Endothelial cell of umbilical vein (primary cell): Measurements from ENCODE around the gene HDAC11. TPM values are rescaled to one million over a fixed set of nuclear protein-coding genes. Genes with fewer than 3 reads are reported as not detected.

Experiments used
- BruUV-seq: library from RNA; stranded (reverse); fragments of 400-500 nt; replicated peaks from 2 replicates; lab custom pipeline; 2021; lab: Mats Ljungman, UMichigan
- CTCF ChIA-PET: fragments of 300-600, 350-600 bp; sonication (Branson Sonifier 250); formaldehyde crosslinking; loops from one replicate; lab custom pipeline; 2021; ENCODE audit warnings: antibody characterized with exemption, inconsistent platforms; lab: Charles Lee
- POLR2A ChIA-PET: fragments of 300-600, 350-600 bp; sonication (Branson Sonifier 250); formaldehyde crosslinking; loops from one replicate; lab custom pipeline; 2021; ENCODE audit warnings: antibody characterized with exemption, inconsistent platforms; lab: Charles Lee
- DNase-seq: peaks from one replicate; pipeline ENCODE4 v3.0.0-alpha.2; 2011; ENCODE audit warnings: low read depth, low spot score
- FAIRE-seq: peaks from 2 replicates; lab custom pipeline; 2011; peaks lifted over from hg19 to GRCh38; lab: Jason Lieb, UNC
- H2AFZ ChIP-seq: 2 replicates; pipeline ENCODE4 v1.6.0; 2012; ENCODE audit warnings: low read depth, low read length, control low read depth, inconsistent platforms
- H3K27ac ChIP-seq: 2 replicates; pipeline ENCODE4 v1.5.1; 2011; ENCODE audit warnings: low read depth, mild to moderate bottlenecking, control low read depth, low read length, moderate library complexity; ENCODE audit not compliant: insufficient read depth
- H3K27me3 ChIP-seq, 2 experiments: 2 replicates each; pipeline versions ENCODE4 v1.6.0 to v1.6.1; 2011; ENCODE audit warnings: low read length in 2 of 2, mixed read lengths in 1 of 2; ENCODE audit not compliant: control insufficient read depth in 2 of 2, insufficient read depth in 2 of 2
- H3K36me3 ChIP-seq, 2 experiments: 2 replicates in 1 of 2; 3 replicates in 1 of 2; pipeline ENCODE4 v1.5.1; 2011; ENCODE audit warnings: low read length in 2 of 2, mild to moderate bottlenecking in 1 of 2, moderate library complexity in 1 of 2; ENCODE audit not compliant: control insufficient read depth in 2 of 2, insufficient read depth in 2 of 2; ENCODE audit errors: extremely low read depth in 1 of 2
- H3K4me1 ChIP-seq: 3 replicates; pipeline ENCODE4 v1.5.1; 2011; ENCODE audit warnings: mild to moderate bottlenecking, low read length; ENCODE audit not compliant: control insufficient read depth, insufficient read depth; ENCODE audit errors: extremely low read depth
- H3K4me2 ChIP-seq: 2 replicates; pipeline ENCODE4 v1.6.1; 2011; ENCODE audit warnings: low read length, control low read depth, mixed read lengths; ENCODE audit not compliant: insufficient read depth
- H3K4me3 ChIP-seq, 3 experiments: fragments of 200-600 bp in 1 of 3; sonication (generic), shearing (Covaris generic) in 1 of 3; replicated peaks in 1 of 3; 2 replicates each; pipeline ENCODE4 v1.5.1; 2011 to 2016; ENCODE audit warnings: control low read depth in 3 of 3, low read length in 3 of 3, mild to moderate bottlenecking in 2 of 3, inconsistent platforms in 1 of 3, low read depth in 1 of 3, moderate library complexity in 1 of 3; ENCODE audit not compliant: insufficient read depth in 1 of 3
- H3K79me2 ChIP-seq: 2 replicates; pipeline ENCODE4 v1.6.0; 2012; ENCODE audit warnings: low read length, inconsistent platforms; ENCODE audit not compliant: control insufficient read depth, insufficient read depth
- H3K9ac ChIP-seq: replicated peaks from 2 replicates; pipeline ENCODE3; 2011; ENCODE audit warnings: low read length, control low read depth; ENCODE audit not compliant: insufficient read depth; ENCODE audit errors: extremely low read depth
- H3K9me1 ChIP-seq: replicated peaks from 3 replicates; pipeline ENCODE4 v1.6.0; 2011; ENCODE audit warnings: mild to moderate bottlenecking, low read length; ENCODE audit not compliant: control insufficient read depth, insufficient read depth; ENCODE audit errors: extremely low read depth
- H3K9me3 ChIP-seq: replicated peaks from 2 replicates; pipeline ENCODE4 v1.5.1; 2012; ENCODE audit warnings: low read length, inconsistent platforms; ENCODE audit not compliant: control insufficient read depth, insufficient read depth
- H4K20me1 ChIP-seq: replicated peaks from 2 replicates; pipeline ENCODE3; 2011; ENCODE audit warnings: mild to moderate bottlenecking, low read length; ENCODE audit not compliant: control insufficient read depth, insufficient read depth; ENCODE audit errors: extremely low read depth
- CTCF ChIP-seq, 2 donors: IDR thresholded peaks; 1 replicate in 1 of 2; 2 replicates in 1 of 2; pipeline ENCODE4 v1.5.1; 2011; ENCODE audit warnings: low read length in 2 of 2, mild to moderate bottlenecking in 2 of 2, moderate library complexity in 2 of 2, control low read depth in 1 of 2, inconsistent platforms in 1 of 2, low read depth in 1 of 2; ENCODE audit not compliant: insufficient read depth in 1 of 2; ENCODE audit errors: extremely low read depth in 1 of 2
- EZH2 ChIP-seq: IDR thresholded peaks from 2 replicates; pipeline ENCODE4 v1.6.1; 2012; ENCODE audit warnings: borderline replicate concordance, low read depth, mild to moderate bottlenecking, moderate library complexity, low read length, inconsistent platforms; ENCODE audit not compliant: severe bottlenecking
- FOS ChIP-seq: IDR thresholded peaks from 2 replicates; pipeline ENCODE4 v1.6.1; 2011; ENCODE audit warnings: mild to moderate bottlenecking, low read length, moderate library complexity, borderline replicate concordance; ENCODE audit not compliant: insufficient read depth
- GATA2 ChIP-seq: IDR thresholded peaks from 2 replicates; pipeline ENCODE4 v1.7.0; 2011; ENCODE audit warnings: low read depth, mild to moderate bottlenecking, moderate library complexity, mixed read lengths, low read length; ENCODE audit not compliant: insufficient read length, insufficient read depth
- JUN ChIP-seq: IDR thresholded peaks from 2 replicates; pipeline ENCODE4 v1.6.1; 2011; ENCODE audit warnings: borderline replicate concordance, low read depth; ENCODE audit not compliant: insufficient read length, insufficient read depth
- MAX ChIP-seq: IDR thresholded peaks from 2 replicates; pipeline ENCODE4 v1.6.1; 2011; ENCODE audit not compliant: insufficient read depth, insufficient read length
- MYC ChIP-seq: IDR thresholded peaks from one replicate; pipeline ENCODE4 v1.6.1; 2011; ENCODE audit warnings: mild to moderate bottlenecking, low read depth, low read length
- POLR2A ChIP-seq: IDR thresholded peaks from 2 replicates; pipeline ENCODE4 v1.6.1; 2012; ENCODE audit warnings: low read depth, mild to moderate bottlenecking, control low read depth, low read length
- POLR2AphosphoS5 ChIP-seq: IDR thresholded peaks from 2 replicates; pipeline ENCODE4 v1.6.1; 2012; ENCODE audit warnings: low read depth, mild to moderate bottlenecking, control low read depth, low read length, moderate library complexity; ENCODE audit not compliant: insufficient read depth
- dilution Hi-C: fragments of 300-500 bp; cut with MboI; formaldehyde crosslinking; loops from one replicate; pipeline ENCODE4 v1.15.0; 2019; ENCODE audit warnings: low sequenced_read_pairs; ENCODE audit not compliant: extremely low pct_ligation_motif_present
- intact Hi-C: fragments of 100-400 bp; cut with micrococcal nuclease; formaldehyde crosslinking; loops from one replicate; pipeline ENCODE4 v1.10.0; 2022
- polyA plus RNA-seq, 4 experiments: library from polyadenylated mRNA; depleted of rRNA in 3 of 4; stranded (reverse) in 3 of 4; unstranded in 1 of 4; fragments of >200 nt; gene quantifications; 2 replicates each; pipeline versions ENCODE4 v1.2.1 to v1.2.3, GENCODE V29; 2011 to 2012; ENCODE audit warnings: missing spikeins in 1 of 4
- total RNA-seq: library from RNA; stranded (reverse); gene quantifications from 2 replicates; pipeline ENCODE4 v1.2.3, GENCODE V29; 2021

Gene HDAC11
- total and polyA plus RNA-seq, 2 donors (not counting 3 experiments of a cell fraction or from before 2014, with no cell fraction given), result 6.8 to 8.8 TPM

GRCh38 chr3:13482106-13482690 lies 2.1 kb downstream of the HDAC11 start:
- Histone ChIP-seq H3K9ac (no peak overlapping the region), H3K9me3 (no peaks in the 10 kb centered on the region), H3K9me1 (no peaks in the 10 kb centered on the region), H3K4me2 (no peak overlapping the region), H2AFZ (no peak overlapping the region), H3K4me3 (no peak overlapping the region), H3K27me3 (no peaks in the 10 kb centered on the region), H4K20me1 (no peaks in the 10 kb centered on the region), H3K36me3 (no peaks in the 10 kb centered on the region), H3K27ac (no peak overlapping the region), H3K79me2 (no peaks in the 10 kb centered on the region), H3K4me1 (peaks cover 3% of the 10 kb centered on the region)
- no peak for TF ChIP-seq JUN
- TF ChIP-seq EZH2, result no peak
- no peak for TF ChIP-seq POLR2A
- no peak for TF ChIP-seq POLR2AphosphoS5
- TF ChIP-seq GATA2, result no peak
- TF ChIP-seq FOS, result no peak
- no peak for TF ChIP-seq MAX
- TF ChIP-seq CTCF (IDR thresholded peaks at IDR 0.05; ENCODE audit: extremely low read depth in 1 of 2, insufficient read depth in 1 of 2, low read depth in 1 of 2, low read length in 2 of 2), result no peak
- no peak for TF ChIP-seq MYC
- intact Hi-C loops, result loop anchor here (10.0 kb wide), 1 partner anchor 403 kb away; the partner anchor contains the start of gene WNT7A
- DNase-seq (no peak), FAIRE-seq (no peak)
- no TSS peak for BruUV-seq
- CTCF ChIA-PET, result interaction anchor here (0.7 to 2.8 kb wide), 8 partner anchors 10 to 390 kb away, joined by 3 to 9 read pairs (median 4); no protein-coding TSS in a partner anchor
- dilution Hi-C loops, result no loop called here
- POLR2A ChIA-PET, result no interaction called here
